ENCODE data around the gene NANOS2.
"Not testable (repeated sequence)": the region's sequence is repeated elsewhere in the genome, so short reads cannot be mapped to it uniquely, and the experiment has no call there.

NANOS2 gene

GRCh38 chr19:45900738-45901431, 13.7 kb downstream of the NANOS2 start:
- no peaks in the 10 kb centered on the region for H3K27me3 ChIP-seq (ENCODE audit: control insufficient read depth, insufficient read depth, low read length)
- H3K4me3 ChIP-seq (ENCODE audit: low read length), result no peak overlapping the region
- H3K36me3 ChIP-seq (ENCODE audit: control insufficient read depth, insufficient read depth, low read length), result no peaks in the 10 kb centered on the region
- H3K9ac ChIP-seq (ENCODE audit: low read length), result peak overlapping the region; percentile 39
- no peaks in the 10 kb centered on the region for H3K9me3 ChIP-seq (ENCODE audit: control insufficient read depth, low read length)
- peaks cover 13% of the 10 kb centered on the region for H3K4me1 ChIP-seq (ENCODE audit: control insufficient read depth, insufficient read depth, low read length)

DNA sequence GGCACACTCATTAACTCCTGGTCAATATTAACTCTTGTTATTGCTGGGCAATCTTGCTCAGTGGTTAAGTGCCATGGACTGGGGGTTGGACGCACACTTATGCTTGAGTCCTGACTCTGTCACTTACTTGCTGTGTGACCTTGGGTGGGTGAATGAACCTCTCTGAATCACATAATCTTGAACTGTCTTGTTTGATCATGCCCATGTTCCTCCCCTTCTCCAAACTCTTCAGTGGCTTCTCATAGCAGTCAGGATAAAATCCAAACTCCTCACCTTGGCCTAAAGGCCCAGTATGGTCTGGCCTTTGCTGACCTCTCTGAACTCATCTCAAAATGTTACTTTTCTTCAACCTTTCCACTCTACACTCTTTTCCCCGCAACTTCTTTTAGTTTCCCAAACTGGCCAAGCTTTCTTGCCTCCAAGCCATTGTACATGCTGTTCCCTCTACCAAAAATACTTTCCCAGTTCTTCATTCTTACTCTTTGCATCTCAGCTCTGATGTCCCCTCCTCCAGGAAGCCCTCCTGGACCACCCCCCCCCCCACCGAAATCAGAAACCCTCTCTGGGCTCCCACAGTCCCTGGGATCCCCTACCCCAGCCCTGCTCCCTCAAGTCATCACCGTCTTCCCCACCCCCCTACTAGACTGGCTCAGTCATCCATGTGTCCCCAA, 14.5 kb downstream of the NANOS2 start:
- Histone ChIP-seq H3K36me3 (ENCODE audit: control insufficient read depth, insufficient read depth, low read length) (no peaks in the 10 kb centered on the region), H3K4me3 (ENCODE audit: low read length) (no peak overlapping the region), H3K4me1 (ENCODE audit: control insufficient read depth, insufficient read depth, low read length) (peaks cover 13% of the 10 kb centered on the region), H3K9ac (ENCODE audit: low read length) (no peak overlapping the region), H3K9me3 (ENCODE audit: control insufficient read depth, low read length) (no peaks in the 10 kb centered on the region), H3K27me3 (ENCODE audit: control insufficient read depth, insufficient read depth, low read length) (no peaks in the 10 kb centered on the region)

DNA sequence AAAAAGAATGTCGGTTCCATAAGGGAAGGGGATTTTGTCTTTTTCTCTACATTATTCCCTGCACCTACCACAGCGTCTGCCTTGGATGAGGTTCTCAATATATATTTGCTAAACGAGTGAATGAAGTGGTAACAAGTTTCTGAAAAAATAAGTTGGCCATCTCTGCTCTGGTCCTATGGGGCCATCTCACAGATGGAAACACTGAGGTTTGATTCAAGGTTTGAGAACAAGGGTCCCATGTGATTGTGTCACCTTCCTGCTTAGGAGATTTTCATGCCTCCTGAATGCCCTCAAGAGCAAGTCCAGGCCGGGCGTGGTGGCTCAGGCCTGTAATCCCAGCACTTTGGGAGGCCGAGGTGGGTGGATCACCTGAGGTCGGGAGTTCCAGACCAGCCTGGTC, 15.3 kb downstream of the NANOS2 start:
- H3K36me3 ChIP-seq (ENCODE audit: control insufficient read depth, insufficient read depth, low read length), result no peaks in the 10 kb centered on the region

DNA sequence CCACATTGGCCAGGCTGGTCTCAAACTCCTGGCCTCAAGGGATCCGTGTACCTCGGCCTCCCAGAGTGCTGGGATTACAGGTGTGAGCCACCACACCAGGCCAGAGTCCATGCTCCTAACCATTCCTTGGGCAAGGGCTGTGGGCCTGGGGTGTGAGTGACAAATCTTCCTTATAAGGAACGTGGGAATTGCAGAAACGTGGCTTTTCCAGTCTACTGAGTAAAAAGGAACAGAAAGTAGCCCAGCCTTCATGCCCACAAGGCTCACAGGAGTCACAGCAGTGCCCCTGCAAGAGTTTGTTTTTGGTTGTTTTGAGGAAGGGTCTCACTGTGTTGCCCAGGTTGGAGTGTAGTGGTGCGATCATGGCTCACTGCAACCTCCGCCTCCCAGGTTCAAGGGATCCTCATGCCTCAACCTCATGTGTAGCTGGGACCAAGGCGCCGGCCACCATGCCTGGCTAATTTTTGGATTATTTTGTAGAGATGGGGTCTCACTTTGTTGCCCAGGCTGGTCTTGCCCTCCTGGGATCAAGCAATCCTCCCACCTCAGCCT, 17.2 kb downstream of the NANOS2 start:
- Histone ChIP-seq H3K9ac (ENCODE audit: low read length) (no peak overlapping the region), H3K36me3 (ENCODE audit: control insufficient read depth, insufficient read depth, low read length) (no peaks in the 10 kb centered on the region), H3K9me3 (ENCODE audit: control insufficient read depth, low read length) (no peaks in the 10 kb centered on the region), H3K4me3 (ENCODE audit: low read length) (no peak overlapping the region), H3K27me3 (ENCODE audit: control insufficient read depth, insufficient read depth, low read length) (no peaks in the 10 kb centered on the region), H3K4me1 (ENCODE audit: control insufficient read depth, insufficient read depth, low read length) (peaks cover 8% of the 10 kb centered on the region)

More for the DNA sequence above, 15.3 kb downstream of the NANOS2 start:
- Histone ChIP-seq H3K4me1 (ENCODE audit: control insufficient read depth, insufficient read depth, low read length) (peaks cover 13% of the 10 kb centered on the region), H3K4me3 (ENCODE audit: low read length) (no peak overlapping the region), H3K9me3 (ENCODE audit: control insufficient read depth, low read length) (no peaks in the 10 kb centered on the region), H3K9ac (ENCODE audit: low read length) (no peak overlapping the region), H3K27me3 (ENCODE audit: control insufficient read depth, insufficient read depth, low read length) (no peaks in the 10 kb centered on the region)

- not testable (repeated sequence) for H3K27me3 ChIP-seq (ENCODE audit: control insufficient read depth, insufficient read depth, low read length); H3K36me3 ChIP-seq (ENCODE audit: control insufficient read depth, insufficient read depth, low read length); H3K4me3 ChIP-seq (ENCODE audit: low read length); H3K9me3 ChIP-seq (ENCODE audit: control insufficient read depth, low read length); H3K4me1 ChIP-seq (ENCODE audit: control insufficient read depth, insufficient read depth, low read length); H3K9ac ChIP-seq (ENCODE audit: low read length)
These were observed 18.5 kb downstream of the NANOS2 start for GRCh38 chr19:45895983-45896599.

DNA sequence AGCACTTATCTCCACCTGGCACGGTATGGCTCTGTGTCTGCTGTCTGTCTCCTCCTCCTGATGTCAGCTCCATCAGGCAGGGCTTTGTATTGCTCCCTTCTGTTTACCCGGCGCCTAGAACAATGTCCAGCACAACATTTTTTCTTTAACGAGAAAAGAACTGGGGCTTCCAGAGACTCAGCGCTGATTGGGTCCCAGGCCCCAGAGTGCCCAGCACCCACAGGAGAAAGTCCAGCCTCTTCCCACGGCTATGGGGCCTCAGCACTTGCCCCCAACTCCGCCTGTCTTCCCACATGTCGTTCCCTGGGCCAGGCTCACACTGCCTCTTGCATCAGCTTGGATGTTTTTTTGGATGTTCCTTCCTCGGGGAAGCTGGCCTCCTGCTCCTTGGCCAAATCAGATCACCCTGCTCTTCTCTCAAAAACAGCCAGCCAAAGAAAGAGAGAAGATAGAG, 19.0 kb downstream of the NANOS2 start:
- Histone ChIP-seq H3K9me3 (ENCODE audit: control insufficient read depth, low read length) (no peaks in the 10 kb centered on the region), H3K9ac (ENCODE audit: low read length) (no peak overlapping the region), H3K4me3 (ENCODE audit: low read length) (no peak overlapping the region), H3K36me3 (ENCODE audit: control insufficient read depth, insufficient read depth, low read length) (no peaks in the 10 kb centered on the region), H3K4me1 (ENCODE audit: control insufficient read depth, insufficient read depth, low read length) (no peaks in the 10 kb centered on the region), H3K27me3 (ENCODE audit: control insufficient read depth, insufficient read depth, low read length) (no peaks in the 10 kb centered on the region)

DNA sequence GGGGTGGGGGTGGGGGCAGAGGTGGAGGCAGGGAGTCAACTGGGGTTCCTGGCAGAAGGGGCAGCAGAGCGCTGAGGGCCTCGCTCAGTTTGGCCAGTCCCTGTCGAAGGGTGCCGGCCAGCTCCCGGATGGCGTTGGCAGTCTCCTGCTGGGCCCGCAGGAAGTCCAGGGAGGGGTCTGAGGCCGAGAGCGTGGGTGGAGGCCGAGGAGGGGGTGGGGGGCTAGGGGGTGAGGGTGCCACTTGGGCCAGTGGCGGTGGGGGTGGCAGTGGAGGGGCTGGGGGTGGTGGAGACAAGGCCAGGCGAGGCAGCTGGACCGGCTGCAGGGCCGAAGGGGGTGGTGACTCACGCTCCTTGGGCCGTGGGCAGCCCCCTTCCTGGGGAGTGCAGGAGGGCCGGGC, 23.7 kb downstream of the NANOS2 start:
- H3K4me1 ChIP-seq (ENCODE audit: control insufficient read depth, insufficient read depth, low read length), result peaks cover 5% of the 10 kb centered on the region
- no peaks in the 10 kb centered on the region for H3K9me3 ChIP-seq (ENCODE audit: control insufficient read depth, low read length)
- no peak overlapping the region for H3K9ac ChIP-seq (ENCODE audit: low read length)
- H3K4me3 ChIP-seq (ENCODE audit: low read length), result no peak overlapping the region
- H3K27me3 ChIP-seq (ENCODE audit: control insufficient read depth, insufficient read depth, low read length), result no peaks in the 10 kb centered on the region
- no peaks in the 10 kb centered on the region for H3K36me3 ChIP-seq (ENCODE audit: control insufficient read depth, insufficient read depth, low read length)

GRCh38 chr19:45889210-45889885, 25.2 kb downstream of the NANOS2 start:
- Histone ChIP-seq H3K9ac (ENCODE audit: low read length) (no peak overlapping the region), H3K4me3 (ENCODE audit: low read length) (no peak overlapping the region), H3K27me3 (ENCODE audit: control insufficient read depth, insufficient read depth, low read length) (no peaks in the 10 kb centered on the region), H3K4me1 (ENCODE audit: control insufficient read depth, insufficient read depth, low read length) (peaks cover 14% of the 10 kb centered on the region), H3K9me3 (ENCODE audit: control insufficient read depth, low read length) (no peaks in the 10 kb centered on the region), H3K36me3 (ENCODE audit: control insufficient read depth, insufficient read depth, low read length) (no peaks in the 10 kb centered on the region)

- Histone ChIP-seq H3K9me3 (ENCODE audit: control insufficient read depth, low read length) (no peaks in the 10 kb centered on the region), H3K4me3 (ENCODE audit: low read length) (peak overlapping the region; percentile 53), H3K4me1 (ENCODE audit: control insufficient read depth, insufficient read depth, low read length) (peaks cover 27% of the 10 kb centered on the region), H3K9ac (ENCODE audit: low read length) (peak overlapping the region; percentile 93), H3K27me3 (ENCODE audit: control insufficient read depth, insufficient read depth, low read length) (no peaks in the 10 kb centered on the region), H3K36me3 (ENCODE audit: control insufficient read depth, insufficient read depth, low read length) (no peaks in the 10 kb centered on the region)
These were observed 27.3 kb downstream of the NANOS2 start for GRCh38 chr19:45887200-45887710.

DNA sequence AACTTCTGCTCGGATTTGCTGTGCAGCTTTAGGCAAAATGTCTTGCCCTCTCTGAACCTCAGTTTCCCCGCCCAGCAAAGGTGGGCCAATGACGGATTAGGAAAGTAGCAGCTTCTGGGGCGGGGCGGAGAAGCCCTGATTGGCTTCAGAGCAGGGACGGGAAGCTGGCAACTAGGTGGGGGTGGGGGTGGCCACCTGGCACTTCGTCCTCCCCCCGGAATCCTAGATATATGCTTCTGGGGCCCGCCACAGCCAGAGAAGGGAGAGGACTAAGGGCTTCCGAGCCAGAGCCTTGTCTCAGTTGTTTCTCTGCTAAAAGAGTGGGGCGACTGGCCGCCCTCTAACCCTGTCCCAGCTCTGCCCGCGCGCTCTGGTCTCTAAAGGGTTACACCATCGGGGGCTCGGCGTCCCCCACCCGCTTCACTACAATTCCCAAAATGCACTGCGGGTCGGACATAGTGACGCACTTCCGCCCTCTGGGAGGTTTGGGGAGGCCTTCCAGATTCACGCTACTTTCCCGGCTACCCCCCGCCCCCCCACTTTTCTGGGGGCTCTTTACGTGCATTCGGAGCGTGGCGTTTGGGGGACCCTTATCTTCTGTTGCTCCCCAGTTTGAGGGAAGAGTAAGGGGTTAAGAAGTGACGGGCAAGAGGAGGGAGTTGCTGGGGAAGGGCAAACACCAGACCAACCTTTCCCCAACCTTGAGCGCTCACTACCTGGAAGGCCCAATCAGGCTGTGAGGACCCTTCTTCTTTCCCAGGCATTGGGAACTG, 28.0 kb downstream of the NANOS2 start:
- Histone ChIP-seq H3K9ac (ENCODE audit: low read length) (peak overlapping the region; percentile 93), H3K9me3 (ENCODE audit: control insufficient read depth, low read length) (no peaks in the 10 kb centered on the region), H3K4me3 (ENCODE audit: low read length) (peak overlapping the region; percentile 53), H3K27me3 (ENCODE audit: control insufficient read depth, insufficient read depth, low read length) (no peaks in the 10 kb centered on the region), H3K36me3 (ENCODE audit: control insufficient read depth, insufficient read depth, low read length) (no peaks in the 10 kb centered on the region), H3K4me1 (ENCODE audit: control insufficient read depth, insufficient read depth, low read length) (peaks cover 33% of the 10 kb centered on the region)

Data from mucosa of stomach (tissue), 1 donor.